ENCODE results near the gene DUSP8. TPM values are rescaled to one million over a fixed set of nuclear protein-coding genes. Genes with fewer than 3 reads are reported as not detected.
"Not testable (repeated sequence)": the region's sequence is repeated elsewhere in the genome, so short reads cannot be mapped to it uniquely, and the experiment has no call there.

The DUSP8 gene
- polyA plus RNA-seq, 2 of the 4 experiments (the other 2 are of a cell fraction), result 0.72 to 2.6 TPM

GRCh38 chr11:1603629-1604028, 31.6 kb upstream of the DUSP8 start (continued):
- TF ChIP-seq, protein P1, sequence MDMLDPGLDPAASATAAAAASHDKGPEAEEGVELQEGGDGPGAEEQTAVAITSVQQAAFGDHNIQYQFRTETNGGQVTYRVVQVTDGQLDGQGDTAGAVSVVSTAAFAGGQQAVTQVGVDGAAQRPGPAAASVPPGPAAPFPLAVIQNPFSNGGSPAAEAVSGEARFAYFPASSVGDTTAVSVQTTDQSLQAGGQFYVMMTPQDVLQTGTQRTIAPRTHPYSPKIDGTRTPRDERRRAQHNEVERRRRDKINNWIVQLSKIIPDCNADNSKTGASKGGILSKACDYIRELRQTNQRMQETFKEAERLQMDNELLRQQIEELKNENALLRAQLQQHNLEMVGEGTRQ (IDR thresholded peaks at IDR 0.05), result no peak

DNA sequence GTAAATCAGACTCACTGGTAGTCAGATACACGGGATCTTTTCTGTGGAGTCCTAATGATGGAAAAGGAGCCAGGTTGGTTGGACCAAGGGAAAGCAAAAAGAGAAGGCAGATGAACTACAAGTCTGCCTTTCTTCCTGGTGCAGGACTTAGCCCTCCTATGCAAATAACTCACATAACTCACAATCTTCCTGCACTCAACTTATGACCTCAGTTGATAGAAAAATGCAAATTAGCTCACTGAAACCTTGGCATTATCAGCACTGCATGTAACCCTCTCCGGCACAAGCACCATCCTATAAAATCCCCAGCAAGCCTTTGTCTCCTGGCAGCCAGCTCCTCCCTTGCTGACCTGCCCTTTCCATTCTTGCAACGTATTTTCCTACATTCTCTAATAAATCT, 29.6 kb upstream of the DUSP8 start:
- H3K4me2 ChIP-seq; POLR2A ChIA-PET; H3K9me3 ChIP-seq; H3K27ac ChIP-seq; FAIRE-seq; CTCF ChIA-PET; H3K4me3 ChIP-seq; DNase-seq (ENCODE audit: low read depth in 1 of 2, low spot score in 1 of 2); ATAC-seq; H3K4me1 ChIP-seq: not testable (repeated sequence)
- WGBS (ENCODE audit: missing lambda C conversion rate), result 24% methylated on average over 3 of the region's 3 CpGs

DNA sequence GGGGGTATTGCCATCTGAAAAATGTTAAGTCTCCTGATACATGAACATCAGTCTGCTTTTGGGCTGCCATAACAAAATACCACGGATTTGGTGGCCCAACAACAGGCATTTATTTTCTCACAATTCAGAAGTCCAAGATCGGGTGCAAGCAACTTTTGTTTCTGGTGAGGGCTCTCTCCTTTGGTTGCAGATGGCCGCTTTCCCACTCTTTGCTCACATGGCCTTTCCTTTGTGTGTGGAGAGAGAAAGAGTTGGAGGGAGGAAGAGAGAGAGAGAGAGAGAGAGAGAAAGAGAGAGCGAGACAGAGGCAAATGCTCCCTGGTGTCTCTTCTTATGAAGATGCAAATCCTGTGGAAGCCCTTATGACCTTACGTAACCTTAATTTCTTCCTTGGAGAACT, 28.6 kb upstream of the DUSP8 start:
- FAIRE-seq (no peak), ATAC-seq (no peak), DNase-seq (ENCODE audit: low read depth in 1 of 2, low spot score in 1 of 2) (no peak)
- TF ChIP-seq KDM1A (IDR thresholded peaks at IDR 0.05; ENCODE audit: low read depth), result no peak
- TF ChIP-seq PBX3 (IDR thresholded peaks at IDR 0.05), result no peak
- Histone ChIP-seq H3K4me3 (no peak overlapping the region), H3K4me1 (no peaks in the 10 kb centered on the region), H3K27ac (no peak overlapping the region), H3K9me3 (no peaks in the 10 kb centered on the region), H3K4me2 (no peak overlapping the region)
- ChIA-PET CTCF (interaction anchor here (0.6 to 0.7 kb wide), 2 partner anchors 184 to 559 kb away, joined by 3 to 8 read pairs; no protein-coding TSS in a partner anchor), POLR2A (no interaction called here)
- WGBS (ENCODE audit: missing lambda C conversion rate), result 29% methylated on average over 5 of the region's 5 CpGs

- WGBS (ENCODE audit: missing lambda C conversion rate), result 14% methylated on average over 6 of the region's 6 CpGs
- Histone ChIP-seq H3K9me3 (no peaks in the 10 kb centered on the region), H3K27ac (no peak overlapping the region), H3K4me1 (no peaks in the 10 kb centered on the region), H3K4me3 (no peak overlapping the region), H3K4me2 (no peak overlapping the region)
- POLR2A ChIA-PET, result no interaction called here
- no peak for TF ChIP-seq NPAS2 (CRISPR knock-in tag; IDR thresholded peaks at IDR 0.05; ENCODE audit: borderline replicate concordance)
- TF ChIP-seq FOSB (CRISPR knock-in tag; IDR thresholded peaks at IDR 0.05), result no peak
- TF ChIP-seq PBX3 (IDR thresholded peaks at IDR 0.05), result no peak
- TF ChIP-seq TFCP2L1 (CRISPR knock-in tag; IDR thresholded peaks at IDR 0.05), result no peak
- TF ChIP-seq JUN (IDR thresholded peaks at IDR 0.05), result no peak
- TF ChIP-seq NR3C1 (IDR thresholded peaks at IDR 0.05), result no peak
- TF ChIP-seq, protein P2, sequence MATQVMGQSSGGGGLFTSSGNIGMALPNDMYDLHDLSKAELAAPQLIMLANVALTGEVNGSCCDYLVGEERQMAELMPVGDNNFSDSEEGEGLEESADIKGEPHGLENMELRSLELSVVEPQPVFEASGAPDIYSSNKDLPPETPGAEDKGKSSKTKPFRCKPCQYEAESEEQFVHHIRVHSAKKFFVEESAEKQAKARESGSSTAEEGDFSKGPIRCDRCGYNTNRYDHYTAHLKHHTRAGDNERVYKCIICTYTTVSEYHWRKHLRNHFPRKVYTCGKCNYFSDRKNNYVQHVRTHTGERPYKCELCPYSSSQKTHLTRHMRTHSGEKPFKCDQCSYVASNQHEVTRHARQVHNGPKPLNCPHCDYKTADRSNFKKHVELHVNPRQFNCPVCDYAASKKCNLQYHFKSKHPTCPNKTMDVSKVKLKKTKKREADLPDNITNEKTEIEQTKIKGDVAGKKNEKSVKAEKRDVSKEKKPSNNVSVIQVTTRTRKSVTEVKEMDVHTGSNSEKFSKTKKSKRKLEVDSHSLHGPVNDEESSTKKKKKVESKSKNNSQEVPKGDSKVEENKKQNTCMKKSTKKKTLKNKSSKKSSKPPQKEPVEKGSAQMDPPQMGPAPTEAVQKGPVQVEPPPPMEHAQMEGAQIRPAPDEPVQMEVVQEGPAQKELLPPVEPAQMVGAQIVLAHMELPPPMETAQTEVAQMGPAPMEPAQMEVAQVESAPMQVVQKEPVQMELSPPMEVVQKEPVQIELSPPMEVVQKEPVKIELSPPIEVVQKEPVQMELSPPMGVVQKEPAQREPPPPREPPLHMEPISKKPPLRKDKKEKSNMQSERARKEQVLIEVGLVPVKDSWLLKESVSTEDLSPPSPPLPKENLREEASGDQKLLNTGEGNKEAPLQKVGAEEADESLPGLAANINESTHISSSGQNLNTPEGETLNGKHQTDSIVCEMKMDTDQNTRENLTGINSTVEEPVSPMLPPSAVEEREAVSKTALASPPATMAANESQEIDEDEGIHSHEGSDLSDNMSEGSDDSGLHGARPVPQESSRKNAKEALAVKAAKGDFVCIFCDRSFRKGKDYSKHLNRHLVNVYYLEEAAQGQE (IDR thresholded peaks at IDR 0.05), result no peak
- TF ChIP-seq KDM1A (IDR thresholded peaks at IDR 0.05; ENCODE audit: low read depth), result no peak
- TF ChIP-seq ESRRA (IDR thresholded peaks at IDR 0.05; ENCODE audit: borderline replicate concordance, low read length), result no peak
- no peak for FAIRE-seq
- CTCF ChIA-PET, result interaction anchor here (1.0 to 5.8 kb wide), 6 partner anchors 9 to 52 kb away, joined by 3 to 48 read pairs (median 4); no protein-coding TSS in a partner anchor
- DNase-seq (ENCODE audit: low read depth in 1 of 2, low spot score in 1 of 2), result no peak
- ATAC-seq, result no peak
Measured at GRCh38 chr11:1598816-1599215, 26.7 kb upstream of the DUSP8 start.

DNA sequence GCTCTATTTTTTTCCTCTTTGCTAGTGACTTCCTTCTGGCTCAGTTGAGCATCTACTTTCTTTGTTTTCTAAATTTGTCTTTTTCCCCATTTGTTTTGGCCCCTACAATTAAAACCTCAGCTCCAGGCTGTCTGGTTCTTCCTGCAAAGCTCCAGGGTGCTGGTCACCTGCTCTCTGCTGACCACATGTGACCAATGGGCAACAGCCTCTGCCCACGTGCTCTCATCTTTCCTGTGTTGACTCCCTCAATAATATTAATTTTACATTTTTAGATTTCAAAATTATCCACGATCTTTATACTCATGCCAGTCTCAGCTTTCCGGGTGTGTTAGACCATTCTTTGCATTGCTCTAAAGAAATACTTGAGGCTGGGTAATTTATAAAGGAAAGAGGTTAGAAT, 26.3 kb upstream of the DUSP8 start:
- CTCF ChIA-PET, result interaction anchor here (0.7 to 5.8 kb wide), 9 partner anchors 8 to 94 kb away, joined by 3 to 48 read pairs (median 4); no protein-coding TSS in a partner anchor
- H3K4me1 ChIP-seq; H3K9me3 ChIP-seq; DNase-seq (ENCODE audit: low read depth in 1 of 2, low spot score in 1 of 2); ATAC-seq; H3K4me3 ChIP-seq; FAIRE-seq; H3K27ac ChIP-seq; POLR2A ChIA-PET; H3K4me2 ChIP-seq: not testable (repeated sequence)
- 6% methylated on average over 3 of the region's 3 CpGs for WGBS (ENCODE audit: missing lambda C conversion rate)

All from A549 (cell line).